ENCODE data around the gene PLEKHH1.

PLEKHH1 gene

GRCh38 chr14:67512463-67513310, 20.4 kb upstream of the PLEKHH1 start:
- DNase-seq = no peak

- DNase-seq = no peak
Observed at GRCh38 chr14:67513631-67514108, 19.4 kb upstream of the PLEKHH1 start.

GRCh38 chr14:67514203-67514607, 18.9 kb upstream of the PLEKHH1 start:
- DNase-seq = no peak

- DNase-seq = peak; percentile 41 to 63
Observed at GRCh38 chr14:67514650-67515385, 18.3 kb upstream of the PLEKHH1 start.

- no peak for DNase-seq
Observed at GRCh38 chr14:67515386-67516079, 17.6 kb upstream of the PLEKHH1 start.

- no peak for DNase-seq
Observed at GRCh38 chr14:67516676-67517075, 16.4 kb upstream of the PLEKHH1 start.

GRCh38 chr14:67517083-67517482, 16.0 kb upstream of the PLEKHH1 start:
- DNase-seq = no peak

GRCh38 chr14:67519406-67519805, 13.7 kb upstream of the PLEKHH1 start:
- no peak for DNase-seq

- DNase-seq = no peak
Observed at GRCh38 chr14:67520482-67520881, 12.6 kb upstream of the PLEKHH1 start.

- DNase-seq = no peak
Observed at GRCh38 chr14:67522270-67522669, 10.8 kb upstream of the PLEKHH1 start.

- no peak for DNase-seq
Observed at GRCh38 chr14:67523764-67524633, 9.1 kb upstream of the PLEKHH1 start.

- DNase-seq = no peak
Observed at GRCh38 chr14:67524634-67524963, 8.5 kb upstream of the PLEKHH1 start.

GRCh38 chr14:67525389-67525788, 7.7 kb upstream of the PLEKHH1 start:
- DNase-seq = no peak

- no peak for DNase-seq
Observed at GRCh38 chr14:67526181-67526580, 6.9 kb upstream of the PLEKHH1 start.

- peak; percentile 36 to 59 for DNase-seq
Observed at GRCh38 chr14:67526676-67527459, 6.2 kb upstream of the PLEKHH1 start.

GRCh38 chr14:67527756-67528155, 5.3 kb upstream of the PLEKHH1 start:
- DNase-seq = no peak

GRCh38 chr14:67528276-67528675, 4.8 kb upstream of the PLEKHH1 start:
- DNase-seq = no peak

- no peak for DNase-seq
Observed at GRCh38 chr14:67529947-67530935, 2.8 kb upstream of the PLEKHH1 start.

- DNase-seq = no peak
Observed at GRCh38 chr14:67532606-67532997, 488 bp upstream of the PLEKHH1 start.

GRCh38 chr14:67533754-67534085, 630 bp downstream of the PLEKHH1 start:
- no peak for DNase-seq

- no peak for DNase-seq
Observed at GRCh38 chr14:67536087-67536486, 3.0 kb downstream of the PLEKHH1 start.
